IMR-90 (cell line): ENCODE results near the gene OOSP3. TPM values are rescaled to one million over a fixed set of nuclear protein-coding genes. Genes with fewer than 3 reads are reported as not detected.

Source experiments
- ATAC-seq: fragments of 200-7000 bp; cut with Tn5 transposase; 2 replicates; pipeline ENCODE4 v1.9.1; 2020; ENCODE audit warnings: low read depth, mild to moderate bottlenecking, moderate library complexity
- BruUV-seq: library from RNA; stranded (reverse); fragments of 400-500 nt; replicated peaks from 2 replicates; lab custom pipeline; 2021; lab: Mats Ljungman, UMichigan
- CTCF ChIA-PET: fragments of 300-600 bp; formaldehyde crosslinking; extraction: SDS; loops from one replicate; lab custom pipeline; 2021; ENCODE audit warnings: antibody characterized with exemption; lab: Yijun Ruan, JAX
- POLR2A ChIA-PET: fragments of 300-600 bp; sonication (Branson Sonifier 250); formaldehyde crosslinking; loops from one replicate; lab custom pipeline; 2022; ENCODE audit warnings: antibody characterized with exemption; ENCODE audit not compliant: unreplicated experiment; lab: Charles Lee
- DNase-seq: peaks from one replicate; pipeline ENCODE4 v3.0.0; 2013
- H2AFZ ChIP-seq: replicated peaks from 2 replicates; pipeline ENCODE3; 2013; ENCODE audit warnings: low read length, mild to moderate bottlenecking; ENCODE audit not compliant: poor library complexity
- H2AK5ac ChIP-seq: 2 replicates; pipeline ENCODE4 v1.6.1; 2013; ENCODE audit warnings: low read depth, low read length, inconsistent platforms
- H2AK9ac ChIP-seq: replicated peaks from 2 replicates; pipeline ENCODE3; 2013; ENCODE audit warnings: mild to moderate bottlenecking, low read depth, low read length, moderate library complexity; ENCODE audit not compliant: poor library complexity
- H2BK120ac ChIP-seq: 2 replicates; pipeline ENCODE4 v1.6.1; 2013; ENCODE audit warnings: low read depth, low read length, inconsistent platforms
- H2BK15ac ChIP-seq: 3 replicates; pipeline ENCODE4 v1.6.1; 2013; ENCODE audit warnings: low read depth, low read length, inconsistent platforms
- H2BK20ac ChIP-seq: 2 replicates; pipeline ENCODE4 v1.6.1; 2013; ENCODE audit warnings: low read depth, mild to moderate bottlenecking, inconsistent platforms, low read length, moderate library complexity
- H2BK5ac ChIP-seq: 2 replicates; pipeline ENCODE4 v1.6.1; 2013; ENCODE audit warnings: mild to moderate bottlenecking, low read depth, low read length, inconsistent platforms; ENCODE audit not compliant: poor library complexity, severe bottlenecking
- H3K14ac ChIP-seq: replicated peaks from 2 replicates; pipeline ENCODE4 v1.6.1; 2013; ENCODE audit warnings: low read depth, low read length, inconsistent platforms
- H3K18ac ChIP-seq: 2 replicates; pipeline ENCODE4 v1.6.1; 2013; ENCODE audit warnings: low read depth, low read length, control low read depth
- H3K23ac ChIP-seq: 2 replicates; pipeline ENCODE4 v1.6.1; 2013; ENCODE audit warnings: low read depth, low read length, inconsistent platforms
- H3K27ac ChIP-seq: 2 replicates; pipeline ENCODE4 v1.5.1; 2013; ENCODE audit warnings: mild to moderate bottlenecking, control low read depth, low read length; ENCODE audit not compliant: insufficient read depth
- H3K27me3 ChIP-seq: 2 replicates; pipeline ENCODE4 v1.6.1; 2013; ENCODE audit warnings: low read length; ENCODE audit not compliant: control insufficient read depth, insufficient read depth
- H3K36me3 ChIP-seq: 2 replicates; pipeline ENCODE4 v1.6.1; 2013; ENCODE audit warnings: low read length, mixed read lengths; ENCODE audit not compliant: control insufficient read depth, insufficient read depth
- H3K4ac ChIP-seq: 2 replicates; pipeline ENCODE4 v1.6.1; 2013; ENCODE audit warnings: low read depth, low read length, inconsistent platforms
- H3K4me1 ChIP-seq: 2 replicates; pipeline ENCODE4 v1.6.1; 2013; ENCODE audit warnings: low read length, mixed read lengths; ENCODE audit not compliant: control insufficient read depth, insufficient read depth
- H3K4me2 ChIP-seq: 2 replicates; pipeline ENCODE4 v1.6.1; 2013; ENCODE audit warnings: low read depth, mild to moderate bottlenecking, control low read depth, low read length, moderate library complexity
- H3K4me3 ChIP-seq: 2 replicates; pipeline ENCODE4 v1.5.1; 2013; ENCODE audit warnings: low read depth, mild to moderate bottlenecking, control low read depth, low read length, moderate library complexity; ENCODE audit not compliant: insufficient read depth
- H3K56ac ChIP-seq: 2 replicates; pipeline ENCODE4 v1.6.1; 2013; ENCODE audit warnings: low read length, inconsistent platforms; ENCODE audit not compliant: insufficient read depth; ENCODE audit errors: extremely low read depth
- H3K79me1 ChIP-seq, 2 experiments: 2 replicates each; pipeline ENCODE4 v1.6.1; 2013; ENCODE audit warnings: low read length in 2 of 2, inconsistent platforms in 1 of 2, low read depth in 1 of 2
- H3K9ac ChIP-seq: 2 replicates; pipeline ENCODE4 v1.6.1; 2013; ENCODE audit warnings: low read depth, low read length, control low read depth
- H3K9me1 ChIP-seq: 2 replicates; pipeline ENCODE4 v1.6.1; 2013; ENCODE audit warnings: low read length, inconsistent platforms; ENCODE audit not compliant: insufficient read depth
- H3K9me3 ChIP-seq: 2 replicates; pipeline ENCODE4 v1.6.1; 2013; ENCODE audit warnings: low read length; ENCODE audit not compliant: control insufficient read depth, insufficient read depth
- H4K20me1 ChIP-seq: 2 replicates; pipeline ENCODE4 v1.6.1; 2013; ENCODE audit warnings: low read length, inconsistent platforms; ENCODE audit not compliant: insufficient read depth
- H4K5ac ChIP-seq: 2 replicates; pipeline ENCODE4 v1.6.1; 2013; ENCODE audit warnings: mild to moderate bottlenecking, low read depth, low read length, control low read depth
- H4K8ac ChIP-seq, 2 experiments: 2 replicates each; pipeline ENCODE4 v1.6.1; 2013; ENCODE audit warnings: low read depth in 2 of 2, low read length in 2 of 2, control low read depth in 1 of 2, inconsistent platforms in 1 of 2
- H4K91ac ChIP-seq: 2 replicates; pipeline ENCODE4 v1.6.1; 2013; ENCODE audit warnings: low read depth, low read length, inconsistent platforms; ENCODE audit not compliant: insufficient read depth
- BHLHE40 ChIP-seq: fragments of 150-350 bp; IDR thresholded peaks from 2 replicates; pipeline ENCODE4 v1.6.1; 2016; ENCODE audit warnings: mild to moderate bottlenecking, low read depth, low read length
- CEBPB ChIP-seq: IDR thresholded peaks from 2 replicates; pipeline ENCODE4 v1.6.1; 2012; ENCODE audit warnings: low read depth, low read length, improper control_type of control experiment
- CHD1 ChIP-seq: IDR thresholded peaks from 2 replicates; pipeline ENCODE4 v1.6.1; 2012; ENCODE audit warnings: low read depth, low read length, improper control_type of control experiment
- FOS ChIP-seq: fragments of 150-350 bp; IDR thresholded peaks from 2 replicates; pipeline ENCODE4 v1.6.1; 2016; ENCODE audit warnings: low read depth, low read length
- MAFK ChIP-seq: IDR thresholded peaks from 2 replicates; pipeline ENCODE4 v1.6.1; 2012; ENCODE audit warnings: low read depth, low read length, improper control_type of control experiment
- MAZ ChIP-seq: IDR thresholded peaks from 2 replicates; pipeline ENCODE4 v1.6.1; 2012; ENCODE audit warnings: low read depth, mild to moderate bottlenecking, low read length, improper control_type of control experiment, moderate library complexity, borderline replicate concordance
- MXI1 ChIP-seq: IDR thresholded peaks from 2 replicates; pipeline ENCODE4 v1.6.1; 2012; ENCODE audit warnings: low read depth, mild to moderate bottlenecking, low read length, moderate library complexity, borderline replicate concordance
- POLR2A ChIP-seq: IDR thresholded peaks from 2 replicates; pipeline ENCODE4 v1.6.1; 2012; ENCODE audit warnings: mild to moderate bottlenecking, low read depth, low read length
- RAD21 ChIP-seq: IDR thresholded peaks from 2 replicates; pipeline ENCODE4 v1.6.1; 2012; ENCODE audit warnings: low read length, improper control_type of control experiment
- RCOR1 ChIP-seq: IDR thresholded peaks from 2 replicates; pipeline ENCODE4 v1.6.1; 2012; ENCODE audit warnings: mild to moderate bottlenecking, low read length, improper control_type of control experiment; ENCODE audit not compliant: insufficient replicate concordance
- RFX5 ChIP-seq: IDR thresholded peaks from 2 replicates; pipeline ENCODE4 v1.8.0; 2012; ENCODE audit warnings: low read depth, mild to moderate bottlenecking, low read length, moderate library complexity
- SMC3 ChIP-seq: fragments of 150-350 bp; IDR thresholded peaks from 2 replicates; pipeline ENCODE4 v1.6.1; 2016; ENCODE audit warnings: low read depth, mild to moderate bottlenecking, antibody characterized with exemption, low read length, moderate library complexity
- WGBS, 2 experiments: methylation state at CpG; one replicate each; pipeline versions ENCODE4 v1.1.5 to v1.1.7; 2013; ENCODE audit warnings: missing lambda C conversion rate in 2 of 2; ENCODE audit not compliant: insufficient read length in 1 of 2; ENCODE audit errors: extremely low coverage in 2 of 2; 5-methylcytosine and 5-hydroxymethylcytosine counted together
- dilution Hi-C: fragments of 300-500 bp; cut with HindIII; formaldehyde crosslinking; loops from one replicate; pipeline ENCODE4 v1.14.3; 2018; ENCODE audit warnings: low sequenced_read_pairs; ENCODE audit not compliant: unreplicated experiment
- in situ Hi-C: fragments of 300-500 bp; cut with MboI; formaldehyde crosslinking; loops from 3 replicates; pipeline ENCODE4 v1.14.3; 2019; ENCODE audit warnings: low sequenced_read_pairs, inconsistent platforms, mixed read lengths
- intact Hi-C: fragments of 100-400 bp; cut with micrococcal nuclease; formaldehyde crosslinking; loops from 2 replicates; pipeline ENCODE4 v1.10.0; 2022
- polyA plus RNA-seq, 3 experiments: library from polyadenylated mRNA; depleted of rRNA; stranded (reverse); fragments of >200 nt; gene quantifications; 2 replicates each; pipeline ENCODE4 v1.2.3, GENCODE V29; 2012; ENCODE audit warnings: low replicate concordance in 1 of 3
- total RNA-seq: library from RNA; depleted of rRNA; stranded (reverse); fragments of >200 nt; gene quantifications from 2 replicates; pipeline ENCODE4 v1.2.3, GENCODE V29; 2012
- TF ChIP-seq, protein P1 (sequence below): fragments of 150-350 bp; IDR thresholded peaks from 2 replicates; pipeline ENCODE4 v1.6.1; 2017; ENCODE audit warnings: mild to moderate bottlenecking, antibody characterized with exemption, low read length, low read depth
- TF ChIP-seq, protein P2 (sequence below): conservative IDR thresholded peaks from 2 replicates; pipeline ENCODE4 v1.5.1; 2012; ENCODE audit warnings: mild to moderate bottlenecking, low read depth, low read length, improper control_type of control experiment
- TF ChIP-seq, protein P3 (sequence below): fragments of 150-350 bp; IDR thresholded peaks from 2 replicates; pipeline ENCODE4 v1.6.1; 2016; ENCODE audit warnings: low read depth, mild to moderate bottlenecking, low read length, moderate library complexity, borderline replicate concordance

The OOSP3 gene
- total and polyA plus RNA-seq, 2 of the 4 experiments (the other 2 are of a cell fraction): not detected

DNA sequence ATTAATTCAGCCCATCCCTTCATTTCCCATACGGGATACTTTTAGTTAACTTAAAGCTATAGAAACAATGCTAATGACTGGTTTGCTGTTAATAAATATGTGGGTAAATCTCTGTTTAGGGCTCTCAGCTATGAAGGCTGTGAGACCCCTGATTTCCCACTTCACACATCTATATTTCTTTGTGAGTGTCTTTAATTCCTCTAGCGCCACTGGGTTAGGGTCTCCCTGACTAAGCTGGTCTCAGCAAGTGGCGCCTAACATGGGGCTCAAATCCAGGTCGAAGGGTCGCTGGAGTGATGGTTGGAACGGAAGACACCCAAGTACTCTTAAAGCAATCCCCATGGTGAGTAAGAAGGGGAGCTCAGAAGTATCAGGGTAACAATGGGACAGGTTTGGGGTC lies 45.2 kb downstream of the OOSP3 start:
- H3K9me1 ChIP-seq: no peaks in the 10 kb centered on the region
- no peak overlapping the region for H4K8ac ChIP-seq
- POLR2A ChIA-PET: no interaction called here
- no peak overlapping the region for H3K27ac ChIP-seq
- H3K4me2 ChIP-seq: no peak overlapping the region
- no peak for DNase-seq
- H2BK5ac ChIP-seq: no peak overlapping the region
- no peak overlapping the region for H2BK20ac ChIP-seq
- no peaks in the 10 kb centered on the region for H3K79me1 ChIP-seq
- no peak overlapping the region for H3K4ac ChIP-seq
- H2AK9ac ChIP-seq: no peak overlapping the region
- H3K36me3 ChIP-seq: no peaks in the 10 kb centered on the region
- no peak overlapping the region for H4K5ac ChIP-seq
- H3K4me3 ChIP-seq: no peak overlapping the region
- H3K14ac ChIP-seq: no peak overlapping the region
- no peak overlapping the region for H2BK120ac ChIP-seq
- no CpG with 5 or more reads among the region's 6 CpGs for WGBS, 2 experiments
- BruUV-seq: no TSS peak
- no peak overlapping the region for H2BK15ac ChIP-seq
- CTCF ChIA-PET: no interaction called here
- H3K18ac ChIP-seq: no peak overlapping the region
- H3K23ac ChIP-seq: no peak overlapping the region
- intact Hi-C loops (no loop called here), dilution Hi-C loops (no loop called here), in situ Hi-C loops (no loop called here)
- H3K9me3 ChIP-seq: peaks cover 7% of the 10 kb centered on the region
- H3K56ac ChIP-seq: no peak overlapping the region
- H2AK5ac ChIP-seq: no peak overlapping the region
- TF ChIP-seq RCOR1 (no peak), RAD21 (no peak), FOS (no peak), BHLHE40 (no peak), MAZ (no peak), RFX5 (no peak), MXI1 (no peak), MAFK (no peak), SMC3 (no peak), CHD1 (no peak), CEBPB (no peak), POLR2A (no peak)
- TF ChIP-seq, protein P1, sequence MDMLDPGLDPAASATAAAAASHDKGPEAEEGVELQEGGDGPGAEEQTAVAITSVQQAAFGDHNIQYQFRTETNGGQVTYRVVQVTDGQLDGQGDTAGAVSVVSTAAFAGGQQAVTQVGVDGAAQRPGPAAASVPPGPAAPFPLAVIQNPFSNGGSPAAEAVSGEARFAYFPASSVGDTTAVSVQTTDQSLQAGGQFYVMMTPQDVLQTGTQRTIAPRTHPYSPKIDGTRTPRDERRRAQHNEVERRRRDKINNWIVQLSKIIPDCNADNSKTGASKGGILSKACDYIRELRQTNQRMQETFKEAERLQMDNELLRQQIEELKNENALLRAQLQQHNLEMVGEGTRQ: no peak
- TF ChIP-seq, protein P2, sequence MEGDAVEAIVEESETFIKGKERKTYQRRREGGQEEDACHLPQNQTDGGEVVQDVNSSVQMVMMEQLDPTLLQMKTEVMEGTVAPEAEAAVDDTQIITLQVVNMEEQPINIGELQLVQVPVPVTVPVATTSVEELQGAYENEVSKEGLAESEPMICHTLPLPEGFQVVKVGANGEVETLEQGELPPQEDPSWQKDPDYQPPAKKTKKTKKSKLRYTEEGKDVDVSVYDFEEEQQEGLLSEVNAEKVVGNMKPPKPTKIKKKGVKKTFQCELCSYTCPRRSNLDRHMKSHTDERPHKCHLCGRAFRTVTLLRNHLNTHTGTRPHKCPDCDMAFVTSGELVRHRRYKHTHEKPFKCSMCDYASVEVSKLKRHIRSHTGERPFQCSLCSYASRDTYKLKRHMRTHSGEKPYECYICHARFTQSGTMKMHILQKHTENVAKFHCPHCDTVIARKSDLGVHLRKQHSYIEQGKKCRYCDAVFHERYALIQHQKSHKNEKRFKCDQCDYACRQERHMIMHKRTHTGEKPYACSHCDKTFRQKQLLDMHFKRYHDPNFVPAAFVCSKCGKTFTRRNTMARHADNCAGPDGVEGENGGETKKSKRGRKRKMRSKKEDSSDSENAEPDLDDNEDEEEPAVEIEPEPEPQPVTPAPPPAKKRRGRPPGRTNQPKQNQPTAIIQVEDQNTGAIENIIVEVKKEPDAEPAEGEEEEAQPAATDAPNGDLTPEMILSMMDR: no peak
- TF ChIP-seq, protein P3, sequence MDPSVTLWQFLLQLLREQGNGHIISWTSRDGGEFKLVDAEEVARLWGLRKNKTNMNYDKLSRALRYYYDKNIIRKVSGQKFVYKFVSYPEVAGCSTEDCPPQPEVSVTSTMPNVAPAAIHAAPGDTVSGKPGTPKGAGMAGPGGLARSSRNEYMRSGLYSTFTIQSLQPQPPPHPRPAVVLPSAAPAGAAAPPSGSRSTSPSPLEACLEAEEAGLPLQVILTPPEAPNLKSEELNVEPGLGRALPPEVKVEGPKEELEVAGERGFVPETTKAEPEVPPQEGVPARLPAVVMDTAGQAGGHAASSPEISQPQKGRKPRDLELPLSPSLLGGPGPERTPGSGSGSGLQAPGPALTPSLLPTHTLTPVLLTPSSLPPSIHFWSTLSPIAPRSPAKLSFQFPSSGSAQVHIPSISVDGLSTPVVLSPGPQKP: no peak
- no peak overlapping the region for H2AFZ ChIP-seq
- no peak for ATAC-seq
- H3K27me3 ChIP-seq: no peaks in the 10 kb centered on the region
- no peak overlapping the region for H3K9ac ChIP-seq
- no peaks in the 10 kb centered on the region for H3K4me1 ChIP-seq
- H4K91ac ChIP-seq: no peak overlapping the region
- no peaks in the 10 kb centered on the region for H4K20me1 ChIP-seq
